ENCODE data around the gene INTS4. TPM values are rescaled to one million over a fixed set of nuclear protein-coding genes. Genes with fewer than 3 reads are reported as not detected.
"Not testable (repeated sequence)": the region's sequence is repeated elsewhere in the genome, so short reads cannot be mapped to it uniquely, and the experiment has no call there.

The INTS4 gene
- polyA plus RNA-seq, 1 donor from 2014 or later = 34.6 TPM

- H3K9me3 Mint-ChIP-seq, H3K27me3 Mint-ChIP-seq, H3K4me3 Mint-ChIP-seq, H3K36me3 Mint-ChIP-seq, H3K27ac Mint-ChIP-seq, H3K4me1 Mint-ChIP-seq: not testable (repeated sequence)
These were observed 51.2 kb downstream of the INTS4 start for GRCh38 chr11:77943296-77943695.

DNA sequence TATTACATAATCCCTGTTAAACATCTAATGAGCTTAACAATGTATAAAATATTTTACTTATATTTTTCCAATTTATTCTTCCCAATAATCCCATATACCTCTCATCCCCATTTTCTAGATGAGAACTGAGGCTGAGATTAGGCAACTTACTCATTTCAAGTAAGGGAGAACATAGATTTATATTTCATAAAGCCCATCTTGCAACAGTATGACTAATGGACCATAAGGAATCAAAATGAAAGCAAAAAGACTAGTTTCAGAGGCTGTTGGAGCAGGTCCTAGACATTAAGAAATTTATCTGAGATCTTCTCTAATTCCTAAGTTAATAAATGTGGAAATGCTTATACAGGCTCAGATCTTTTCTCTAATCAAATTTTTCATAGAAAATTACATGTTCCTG is 52.0 kb downstream of the INTS4 start:
- H3K36me3 Mint-ChIP-seq, H3K27me3 Mint-ChIP-seq, H3K27ac Mint-ChIP-seq, H3K9me3 Mint-ChIP-seq, H3K4me1 Mint-ChIP-seq: not testable (repeated sequence)
- peak overlapping the region in 1 of 4 donors; percentile 23 for H3K4me3 Mint-ChIP-seq

DNA sequence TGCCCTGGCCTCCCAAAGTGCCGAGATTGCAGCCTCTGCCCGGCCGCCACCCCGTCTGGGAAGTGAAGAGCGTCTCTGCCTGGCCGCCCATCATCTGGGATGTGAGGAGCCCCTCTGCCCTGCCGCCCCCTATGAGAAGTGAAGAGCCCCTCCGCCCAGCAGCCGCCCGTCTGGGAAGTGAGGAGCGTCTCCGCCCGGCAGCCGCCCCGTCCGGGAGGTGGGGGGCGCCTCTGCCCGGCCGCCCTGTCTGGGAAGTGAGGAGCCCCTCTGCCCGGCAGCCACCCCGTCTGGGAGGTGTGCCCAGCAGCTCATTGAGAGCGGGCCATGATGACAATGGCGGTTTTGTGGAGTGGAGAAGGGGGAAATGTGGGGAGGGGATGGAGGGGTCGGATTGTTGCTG is 60.9 kb downstream of the INTS4 start:
- H3K4me1 Mint-ChIP-seq, H3K9me3 Mint-ChIP-seq, H3K27me3 Mint-ChIP-seq, H3K27ac Mint-ChIP-seq, H3K4me3 Mint-ChIP-seq: not testable (repeated sequence)
- H3K36me3 Mint-ChIP-seq = peaks cover 13% of the 10 kb centered on the region

GRCh38 chr11:77930334-77931208 is 63.9 kb downstream of the INTS4 start:
- H3K4me3 Mint-ChIP-seq, H3K27ac Mint-ChIP-seq, H3K27me3 Mint-ChIP-seq, H3K36me3 Mint-ChIP-seq, H3K9me3 Mint-ChIP-seq, H3K4me1 Mint-ChIP-seq: not testable (repeated sequence)

DNA sequence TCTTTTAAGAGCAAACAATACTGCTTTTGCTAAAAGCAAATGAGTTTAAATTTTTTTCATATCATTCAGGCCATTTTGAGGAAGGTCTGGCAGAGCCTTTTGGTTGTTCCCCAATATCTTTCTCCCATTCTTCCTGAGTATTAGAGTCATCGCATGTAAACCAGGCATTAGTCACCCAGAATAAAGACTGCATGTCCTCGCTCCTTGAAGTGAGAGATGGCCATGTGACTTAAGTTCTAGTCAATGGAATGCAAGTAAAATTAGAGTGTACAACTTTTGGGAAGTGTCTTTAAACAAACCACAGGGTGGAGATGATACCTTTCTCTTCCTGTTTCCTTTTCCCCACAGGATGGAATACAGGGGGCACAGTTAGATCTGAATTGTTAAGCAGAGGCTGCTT is 76.8 kb downstream of the INTS4 start:
- H3K27ac Mint-ChIP-seq, H3K4me3 Mint-ChIP-seq, H3K4me1 Mint-ChIP-seq, H3K27me3 Mint-ChIP-seq, H3K9me3 Mint-ChIP-seq, H3K36me3 Mint-ChIP-seq: not testable (repeated sequence)

GRCh38 chr11:77914307-77914791 is 80.1 kb downstream of the INTS4 start:
- H3K9me3 Mint-ChIP-seq, H3K36me3 Mint-ChIP-seq, H3K27ac Mint-ChIP-seq: not testable (repeated sequence)

GRCh38 chr11:77913608-77914306 is 80.7 kb downstream of the INTS4 start:
- H3K4me1 Mint-ChIP-seq, H3K4me3 Mint-ChIP-seq, H3K36me3 Mint-ChIP-seq, H3K27me3 Mint-ChIP-seq, H3K9me3 Mint-ChIP-seq, H3K27ac Mint-ChIP-seq: not testable (repeated sequence)

More at GRCh38 chr11:77914307-77914791, 80.1 kb downstream of the INTS4 start:
- H3K4me1 Mint-ChIP-seq, H3K27me3 Mint-ChIP-seq, H3K4me3 Mint-ChIP-seq: not testable (repeated sequence)

- not testable (repeated sequence) for H3K4me3 Mint-ChIP-seq, H3K36me3 Mint-ChIP-seq, H3K9me3 Mint-ChIP-seq, H3K4me1 Mint-ChIP-seq, H3K27ac Mint-ChIP-seq, H3K27me3 Mint-ChIP-seq
These were observed 83.6 kb downstream of the INTS4 start for GRCh38 chr11:77910828-77911227.

- Mint-ChIP-seq H3K4me1 (no peaks in the 10 kb centered on the region), H3K36me3 (peaks cover 6% of the 10 kb centered on the region), H3K9me3 (no peaks in the 10 kb centered on the region), H3K27ac (no peak overlapping the region), H3K27me3 (no peaks in the 10 kb centered on the region), H3K4me3 (peak overlapping the region in 1 of 4 donors; percentile 12)
These were observed 85.2 kb downstream of the INTS4 start for GRCh38 chr11:77909277-77909676.

DNA sequence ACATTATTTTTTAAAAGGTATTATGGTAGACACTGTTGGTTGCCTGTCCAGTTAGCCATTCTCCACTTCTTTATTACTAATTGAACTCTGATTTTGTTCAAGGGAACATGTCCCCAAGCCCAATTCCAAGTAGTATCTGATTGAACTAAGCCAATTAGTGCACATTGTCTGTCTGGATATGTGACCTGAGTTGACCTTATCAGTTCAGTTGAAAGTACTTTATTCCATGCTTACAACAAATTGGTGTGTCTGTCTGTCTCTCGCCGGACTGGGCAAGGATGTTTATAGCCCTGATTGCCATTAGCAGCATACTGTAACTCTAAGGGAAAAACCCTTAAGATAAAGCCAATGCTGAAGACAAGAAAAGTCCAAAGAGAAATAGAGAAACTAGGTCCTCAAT is 85.6 kb downstream of the INTS4 start:
- Mint-ChIP-seq H3K27me3 (no peaks in the 10 kb centered on the region), H3K36me3 (peaks cover 4% of the 10 kb centered on the region), H3K4me1 (no peaks in the 10 kb centered on the region), H3K27ac (no peak overlapping the region), H3K4me3 (no peak overlapping the region), H3K9me3 (no peaks in the 10 kb centered on the region)

DNA sequence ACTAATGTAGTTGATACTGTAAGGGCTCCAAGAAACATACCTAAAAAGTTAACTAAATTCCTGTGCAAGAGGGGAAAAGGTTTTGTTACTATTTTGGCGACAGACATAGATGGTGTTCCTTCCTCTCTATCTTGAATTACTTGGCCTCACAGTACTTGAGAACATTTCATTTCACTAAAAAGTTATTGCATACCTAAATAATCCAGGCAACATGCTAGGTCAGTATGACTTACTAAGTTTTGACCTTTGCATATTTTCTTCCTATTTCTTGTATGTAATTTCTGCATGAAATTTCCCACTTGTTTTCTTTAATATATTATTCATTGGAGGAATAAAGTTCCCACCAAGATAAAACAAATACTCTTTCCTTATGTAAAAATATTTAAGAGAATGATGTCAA is 99.5 kb downstream of the INTS4 start:
- H3K4me3 Mint-ChIP-seq, H3K36me3 Mint-ChIP-seq, H3K27ac Mint-ChIP-seq, H3K9me3 Mint-ChIP-seq, H3K4me1 Mint-ChIP-seq, H3K27me3 Mint-ChIP-seq: not testable (repeated sequence)

- not testable (repeated sequence) for H3K27ac Mint-ChIP-seq, H3K9me3 Mint-ChIP-seq, H3K4me3 Mint-ChIP-seq, H3K27me3 Mint-ChIP-seq, H3K4me1 Mint-ChIP-seq
- peaks cover 11% of the 10 kb centered on the region for H3K36me3 Mint-ChIP-seq
These were observed 102.8 kb downstream of the INTS4 start for GRCh38 chr11:77891703-77892102.

DNA sequence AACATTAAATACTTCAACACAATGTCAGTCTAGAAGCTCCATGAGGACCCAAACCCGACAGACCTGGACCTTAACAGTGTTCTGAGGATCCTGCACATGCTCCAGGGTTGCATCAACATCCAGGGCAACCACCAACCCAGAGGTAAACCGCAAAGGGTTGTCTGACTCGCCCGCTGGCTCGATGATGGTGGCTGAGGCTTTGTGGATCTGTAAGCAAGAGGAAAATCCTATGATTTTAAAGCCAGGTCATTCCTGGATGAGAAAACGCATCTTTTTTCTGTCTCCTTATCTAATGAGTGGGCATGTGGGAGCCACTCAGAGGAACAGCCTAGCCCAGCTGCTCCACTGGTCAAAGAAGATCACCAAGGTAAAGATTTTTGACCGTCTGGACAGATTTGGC is 103.2 kb downstream of the INTS4 start:
- H3K36me3 Mint-ChIP-seq = peaks cover 11% of the 10 kb centered on the region
- H3K9me3 Mint-ChIP-seq, H3K27ac Mint-ChIP-seq, H3K27me3 Mint-ChIP-seq, H3K4me1 Mint-ChIP-seq, H3K4me3 Mint-ChIP-seq: not testable (repeated sequence)

DNA sequence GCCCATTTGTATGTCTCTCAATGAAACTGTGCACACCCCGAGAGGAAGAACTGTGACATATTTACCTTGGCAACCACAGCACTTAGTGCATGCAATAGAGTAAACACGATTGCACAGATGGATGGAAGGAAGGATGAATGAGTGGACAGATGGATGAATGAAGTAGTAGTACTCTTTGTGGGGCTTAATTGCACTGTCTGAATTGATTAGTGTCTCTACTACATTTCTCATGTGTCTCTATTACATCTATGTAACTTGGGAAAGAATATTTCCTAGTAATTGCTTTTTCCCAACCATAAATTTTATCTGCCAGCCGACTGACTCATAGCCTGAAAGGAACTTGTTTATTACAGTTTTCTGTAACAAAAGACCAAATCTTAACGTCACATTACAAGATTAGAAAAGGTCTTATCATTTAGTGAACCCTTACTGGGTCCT is 103.8 kb downstream of the INTS4 start:
- H3K36me3 Mint-ChIP-seq = peaks cover 11% of the 10 kb centered on the region
- H3K4me1 Mint-ChIP-seq, H3K4me3 Mint-ChIP-seq, H3K9me3 Mint-ChIP-seq, H3K27ac Mint-ChIP-seq, H3K27me3 Mint-ChIP-seq: not testable (repeated sequence)

DNA sequence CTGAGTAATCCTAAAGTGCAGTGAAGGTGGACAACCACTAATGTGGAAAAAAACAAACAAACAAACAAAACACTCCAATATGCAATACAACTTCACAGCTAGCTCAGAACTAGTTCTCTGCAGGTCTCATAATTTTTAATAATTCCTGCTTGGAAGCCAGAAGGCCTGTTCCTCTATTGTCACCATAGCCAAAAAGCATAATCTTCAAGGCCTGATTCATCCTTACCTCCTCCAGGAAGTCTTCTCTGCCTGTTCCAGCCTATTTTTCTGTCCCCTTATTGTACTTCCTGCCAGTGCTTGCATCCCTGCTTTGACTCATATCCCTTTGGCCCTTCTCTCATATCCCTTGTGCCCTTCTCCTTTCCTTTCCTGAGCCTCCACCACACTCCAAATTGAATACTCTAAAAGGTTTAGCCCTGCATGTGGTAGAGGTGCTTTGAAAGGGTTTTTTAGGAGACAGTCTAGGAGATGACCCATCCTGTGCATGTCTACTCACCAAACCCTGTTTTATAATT is 104.3 kb downstream of the INTS4 start:
- not testable (repeated sequence) for H3K4me3 Mint-ChIP-seq, H3K9me3 Mint-ChIP-seq, H3K27me3 Mint-ChIP-seq, H3K4me1 Mint-ChIP-seq
- Mint-ChIP-seq H3K27ac (peak overlapping the region in 1 of 3 donors; percentile 65), H3K36me3 (peaks cover 11% of the 10 kb centered on the region)

- not testable (repeated sequence) for H3K4me3 Mint-ChIP-seq, H3K27ac Mint-ChIP-seq, H3K9me3 Mint-ChIP-seq, H3K4me1 Mint-ChIP-seq, H3K27me3 Mint-ChIP-seq
- H3K36me3 Mint-ChIP-seq = peaks cover 12% of the 10 kb centered on the region
These were observed 105.4 kb downstream of the INTS4 start for GRCh38 chr11:77889045-77889444.
